Measurements from ENCODE around the gene EIF6.
"Not testable (repeated sequence)": the region's sequence is repeated elsewhere in the genome, so short reads cannot be mapped to it uniquely, and the experiment has no call there.

EIF6 gene

DNA sequence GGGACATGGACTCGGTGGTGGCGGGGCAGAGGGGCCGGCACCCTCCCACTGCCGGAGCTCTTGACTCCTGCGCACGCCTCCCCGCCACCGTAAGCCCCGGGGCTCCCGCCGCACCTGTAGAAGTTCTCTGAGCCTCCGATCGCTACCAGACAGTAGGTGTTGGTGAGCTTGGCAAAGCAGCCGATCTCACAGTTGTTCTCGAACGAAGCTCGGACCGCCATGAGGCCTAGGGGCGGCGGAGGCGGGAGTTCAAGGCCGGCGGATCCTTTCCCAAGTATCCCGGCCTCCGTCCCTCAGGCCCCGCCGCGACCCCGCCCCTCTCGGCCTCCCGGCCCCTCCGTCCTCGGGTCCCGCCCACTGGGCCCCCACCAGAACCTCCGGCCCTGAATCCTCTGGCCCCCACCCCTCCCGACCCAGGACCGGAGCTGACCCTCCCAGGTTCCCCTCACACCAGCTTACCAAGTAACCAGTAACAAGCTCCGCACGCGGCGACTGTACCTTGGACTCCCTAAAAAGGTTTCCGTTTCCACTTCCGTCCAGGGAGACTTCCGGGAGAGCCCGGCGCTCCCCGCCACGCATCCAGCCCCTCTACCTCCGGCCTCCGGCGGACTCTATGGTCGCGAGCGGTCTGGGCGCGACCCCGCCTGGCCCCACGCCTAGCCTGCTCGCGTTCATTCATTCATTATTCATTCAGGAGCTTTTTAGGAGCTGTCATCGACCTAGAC is at the start of gene EIF6:
EIF6 (minus strand) TSS at position 506 of the 725 bp plus-strand sequence; CDS start at position 221, 285 bp downstream.
- peak; percentile 90 for DNase-seq

DNA sequence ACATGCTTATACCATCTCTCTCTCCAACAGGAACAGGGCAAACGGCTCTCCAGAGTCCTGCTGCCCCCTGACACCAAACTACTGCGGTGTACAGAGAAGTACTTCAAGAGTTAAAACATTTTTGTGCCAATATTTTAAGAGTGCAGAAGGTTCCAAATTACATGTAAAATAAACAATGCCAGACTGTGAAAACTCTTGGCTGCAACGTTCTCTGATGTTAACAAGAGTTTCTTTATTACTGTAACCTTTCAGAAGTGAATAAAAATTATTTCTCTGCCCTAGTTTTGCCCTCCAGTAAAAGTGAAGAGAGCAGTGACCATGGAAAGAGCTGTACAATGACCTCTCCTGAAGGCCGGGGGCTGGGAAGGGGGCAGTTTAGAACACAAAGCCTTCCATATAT is 49.0 kb upstream of the EIF6 start:
- DNase-seq, result no peak

- no peak for DNase-seq
Observed at GRCh38 chr20:35332540-35333200, 48.1 kb upstream of the EIF6 start.

DNA sequence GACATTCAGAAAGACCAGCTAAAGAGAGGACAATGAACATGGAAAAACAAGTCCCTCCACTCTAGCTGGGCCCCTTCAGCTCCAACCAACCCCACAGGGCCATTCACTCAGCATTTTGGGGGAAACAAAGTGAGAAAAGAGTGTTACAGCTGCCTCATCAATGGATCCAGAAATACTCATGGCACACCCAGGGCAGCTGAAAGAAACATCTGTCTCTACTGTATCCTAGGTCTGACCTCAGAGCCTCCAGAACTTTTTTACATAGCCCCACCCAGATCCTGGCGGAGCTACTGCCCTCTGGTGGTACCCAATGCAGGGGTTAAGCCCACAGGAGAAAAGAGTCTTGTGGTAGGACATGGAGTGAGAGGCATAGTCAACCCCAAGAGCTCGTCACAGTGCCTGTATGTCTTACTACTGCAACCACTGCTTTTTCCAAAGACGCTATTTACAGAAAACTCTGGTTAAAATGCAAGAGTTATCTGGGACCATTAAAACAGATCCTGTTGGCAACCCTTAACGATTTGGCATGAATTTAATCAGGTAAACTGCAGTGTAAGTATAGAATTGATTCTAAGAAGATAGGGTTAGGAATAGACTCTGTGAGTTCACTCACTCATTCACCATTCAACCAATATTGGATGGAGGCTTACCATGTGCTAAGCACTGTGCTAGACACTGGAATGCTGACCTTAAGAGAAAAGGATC is 45.0 kb upstream of the EIF6 start:
- DNase-seq, result peak; percentile 46

GRCh38 chr20:35328689-35329088 is 44.1 kb upstream of the EIF6 start:
- DNase-seq, result no peak

DNA sequence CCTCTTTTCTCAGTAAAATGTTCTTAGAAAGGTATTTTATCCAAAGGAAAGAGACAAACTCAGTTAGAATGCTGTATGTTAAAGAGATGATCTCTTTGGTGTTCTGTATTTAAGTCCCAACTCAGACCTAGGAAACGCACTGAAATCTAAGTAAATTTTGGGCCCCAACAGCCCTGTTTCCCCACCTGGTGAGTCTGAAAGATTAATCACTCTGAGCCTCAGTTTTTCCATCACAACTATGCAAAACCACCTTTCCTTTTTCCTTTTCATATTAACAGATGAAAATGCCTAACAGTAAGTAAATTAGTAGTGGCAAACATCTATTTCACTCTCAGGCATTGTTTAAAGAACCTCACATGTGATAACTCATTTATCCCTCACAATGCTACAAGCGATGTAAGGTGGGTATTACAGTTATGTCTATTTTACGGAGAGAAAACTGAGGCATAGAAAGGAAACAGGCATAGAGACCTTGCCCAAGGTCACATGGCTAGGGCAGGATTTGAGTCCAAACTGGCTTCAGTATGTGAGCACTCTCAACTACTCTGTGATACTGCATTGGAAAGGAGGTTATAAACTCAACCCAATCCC is 43.6 kb upstream of the EIF6 start:
- no peak for DNase-seq

- DNase-seq, result no peak
Observed at GRCh38 chr20:35327074-35327976, 42.8 kb upstream of the EIF6 start.

DNA sequence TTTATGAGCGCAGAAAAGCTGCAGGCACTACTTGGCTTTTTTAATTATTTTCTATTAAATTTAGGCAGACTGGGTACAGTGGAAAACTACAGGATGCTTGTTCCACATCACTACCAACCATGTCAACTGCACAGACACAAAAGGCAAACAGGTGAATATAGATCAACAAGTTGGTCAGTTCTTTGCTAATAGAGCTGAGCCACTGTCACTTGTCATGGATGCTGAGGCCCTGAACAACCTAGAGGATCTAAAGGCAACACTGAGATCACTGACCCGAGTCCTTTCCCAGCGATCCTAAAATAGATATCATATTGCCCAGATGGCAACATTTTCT is 42.1 kb upstream of the EIF6 start:
- no peak for DNase-seq

DNA sequence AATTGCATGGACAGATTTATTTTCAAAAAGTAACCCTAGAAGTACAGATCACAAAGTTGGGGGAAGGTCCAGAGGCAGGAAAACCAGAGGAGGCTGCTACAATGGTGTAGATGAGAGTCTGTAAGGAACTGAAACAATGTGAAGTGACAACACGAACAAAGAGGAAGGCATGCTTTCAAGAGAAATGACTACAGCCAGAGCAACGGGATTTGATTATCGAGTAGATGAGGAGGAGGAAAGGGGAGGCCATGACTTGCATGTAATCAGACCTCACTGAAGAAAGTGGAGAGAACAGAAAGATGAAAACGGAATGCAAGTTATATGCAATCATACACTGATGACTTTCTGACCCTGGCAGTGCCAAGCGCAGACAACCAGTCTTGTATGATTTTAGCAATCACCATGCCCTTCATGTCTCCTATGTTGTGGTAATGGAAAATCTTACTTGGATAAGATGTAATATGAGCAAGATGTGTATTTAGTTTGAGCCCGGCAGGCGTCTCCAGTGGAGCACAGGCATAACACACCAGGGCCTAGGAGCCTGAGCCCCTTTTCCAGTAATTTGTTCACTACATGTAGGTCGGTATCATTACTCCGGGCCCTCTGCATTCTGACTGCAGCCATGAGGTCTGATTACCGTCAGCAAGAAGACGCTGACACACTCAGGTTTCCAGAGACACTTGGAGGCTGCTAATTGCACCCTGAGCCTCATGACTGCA is 41.6 kb upstream of the EIF6 start:
- peak; percentile 45 for DNase-seq

- no peak for DNase-seq
Observed at GRCh38 chr20:35325401-35325800, 40.8 kb upstream of the EIF6 start.

- DNase-seq, result peak; percentile 90
Observed at GRCh38 chr20:35320396-35321126, 36.0 kb upstream of the EIF6 start.

DNA sequence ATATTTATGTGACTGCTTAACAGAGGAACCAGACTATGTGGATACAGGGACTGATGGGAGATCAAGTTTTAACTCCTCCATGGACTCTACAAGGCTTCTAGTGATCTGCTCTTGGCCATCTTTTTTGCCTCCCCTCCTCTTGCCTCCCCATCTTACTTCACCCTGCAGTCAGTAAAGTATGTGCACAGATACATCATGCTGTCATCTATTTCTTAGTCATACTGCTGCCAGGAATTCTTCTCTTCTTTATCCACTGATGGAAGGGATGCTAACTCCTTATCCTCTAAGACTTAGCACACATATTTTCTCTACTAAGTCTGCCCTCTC is 35.3 kb upstream of the EIF6 start:
- DNase-seq, result peak; percentile 86

DNA sequence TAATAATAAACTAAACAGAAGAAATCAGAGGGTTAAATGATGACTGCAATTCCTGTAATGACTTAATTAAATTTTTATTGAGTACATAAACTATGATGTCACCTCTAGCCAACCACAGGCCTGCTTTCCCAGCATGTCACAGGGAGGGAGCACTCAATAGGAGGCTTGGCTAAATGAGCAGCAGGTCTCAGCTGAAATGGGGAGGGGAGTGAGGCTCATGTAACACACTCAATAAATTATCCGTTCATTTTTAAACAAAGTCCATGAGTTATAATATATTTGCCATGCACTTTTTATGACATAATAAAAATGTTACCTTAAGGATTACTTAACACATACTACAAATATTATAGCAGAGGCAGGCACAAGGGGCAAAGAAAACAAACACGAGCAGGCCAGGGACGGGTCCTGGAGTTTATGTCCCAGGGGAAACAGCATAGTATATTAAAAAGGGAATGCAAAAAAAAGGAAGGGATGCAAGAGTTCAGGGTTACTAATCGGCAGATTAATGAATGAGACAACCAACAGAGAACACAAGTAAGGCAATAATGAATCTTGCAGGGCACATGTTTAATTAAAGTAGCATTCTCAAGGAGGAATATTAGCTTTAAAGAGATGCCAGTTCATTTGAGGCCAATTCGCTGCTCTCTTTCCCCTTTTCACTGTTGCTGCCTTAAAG is 34.8 kb upstream of the EIF6 start:
- peak; percentile 89 for DNase-seq

DNA sequence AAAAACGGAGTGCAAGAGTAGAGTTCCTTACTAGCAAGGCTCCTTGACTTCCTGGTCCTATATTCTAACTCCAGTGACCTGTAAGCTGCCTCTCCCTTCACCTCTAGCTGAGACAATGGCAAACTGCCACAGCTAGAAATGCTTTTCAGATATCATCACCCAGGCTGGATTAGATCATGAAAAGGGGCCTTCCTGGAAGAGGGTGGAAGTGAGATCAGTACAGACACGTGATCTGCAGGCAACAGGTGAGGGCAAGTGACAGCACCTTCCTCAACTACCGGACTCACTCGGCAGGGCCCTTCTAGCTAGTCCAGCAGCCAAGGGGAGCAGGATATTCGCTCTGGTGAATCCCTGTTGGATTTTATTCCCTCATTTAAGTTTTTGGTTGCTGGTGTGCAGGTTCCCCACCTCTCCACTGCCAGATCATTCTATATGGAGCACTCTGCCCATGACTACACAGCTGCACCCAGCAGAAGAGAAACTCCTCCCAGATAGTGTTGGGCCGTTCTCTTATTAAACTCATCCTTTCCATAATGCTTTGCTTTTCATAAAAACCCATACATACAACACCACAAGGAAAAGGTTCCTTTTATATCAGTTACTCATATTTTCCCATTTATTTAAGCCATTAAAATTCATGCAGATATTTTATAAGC is 34.1 kb upstream of the EIF6 start:
- DNase-seq, result peak; percentile 86

GRCh38 chr20:35317416-35318210 is 33.0 kb upstream of the EIF6 start:
- DNase-seq, result no peak

DNA sequence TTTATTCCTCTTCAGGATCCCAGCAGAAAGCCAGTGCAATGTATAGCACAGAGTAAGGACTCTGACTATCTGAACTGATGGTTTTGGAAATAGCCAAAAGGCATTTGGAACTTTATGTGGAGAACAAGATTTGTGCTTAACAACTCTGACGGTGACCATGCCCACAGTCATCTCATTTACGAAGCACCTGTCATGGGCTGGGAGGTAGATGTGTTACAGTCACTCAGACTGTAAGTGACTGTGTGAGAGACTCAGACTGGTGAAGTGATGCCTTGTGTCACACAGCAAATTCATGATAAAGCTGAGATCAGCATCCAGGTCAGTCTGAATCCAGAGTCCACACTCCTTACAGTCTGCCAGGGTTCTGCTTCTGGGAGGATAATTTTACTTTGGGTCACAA is 31.5 kb upstream of the EIF6 start:
- DNase-seq, result no peak

GRCh38 chr20:35315632-35316020 is 31.1 kb upstream of the EIF6 start:
- not testable (repeated sequence) for DNase-seq

- DNase-seq, result peak; percentile 72
Observed at GRCh38 chr20:35314816-35315631, 30.5 kb upstream of the EIF6 start.

Measured in fibroblast of skin of right quadriceps (primary cell).